GM19395 (cell line): Measurements from ENCODE around the gene NPDC1.
A peak's percentile ranks its signal among the peaks of the same experiment; 100 is the strongest.

ENCODE experiments used
- ATAC-seq: cut with Tn5 transposase; IDR thresholded peaks from one replicate; pipeline ENCODE4 v1.9.1; 2021; ENCODE audit warnings: mild to moderate bottlenecking, moderate library complexity; ENCODE audit not compliant: unreplicated experiment

The NPDC1 gene

DNA sequence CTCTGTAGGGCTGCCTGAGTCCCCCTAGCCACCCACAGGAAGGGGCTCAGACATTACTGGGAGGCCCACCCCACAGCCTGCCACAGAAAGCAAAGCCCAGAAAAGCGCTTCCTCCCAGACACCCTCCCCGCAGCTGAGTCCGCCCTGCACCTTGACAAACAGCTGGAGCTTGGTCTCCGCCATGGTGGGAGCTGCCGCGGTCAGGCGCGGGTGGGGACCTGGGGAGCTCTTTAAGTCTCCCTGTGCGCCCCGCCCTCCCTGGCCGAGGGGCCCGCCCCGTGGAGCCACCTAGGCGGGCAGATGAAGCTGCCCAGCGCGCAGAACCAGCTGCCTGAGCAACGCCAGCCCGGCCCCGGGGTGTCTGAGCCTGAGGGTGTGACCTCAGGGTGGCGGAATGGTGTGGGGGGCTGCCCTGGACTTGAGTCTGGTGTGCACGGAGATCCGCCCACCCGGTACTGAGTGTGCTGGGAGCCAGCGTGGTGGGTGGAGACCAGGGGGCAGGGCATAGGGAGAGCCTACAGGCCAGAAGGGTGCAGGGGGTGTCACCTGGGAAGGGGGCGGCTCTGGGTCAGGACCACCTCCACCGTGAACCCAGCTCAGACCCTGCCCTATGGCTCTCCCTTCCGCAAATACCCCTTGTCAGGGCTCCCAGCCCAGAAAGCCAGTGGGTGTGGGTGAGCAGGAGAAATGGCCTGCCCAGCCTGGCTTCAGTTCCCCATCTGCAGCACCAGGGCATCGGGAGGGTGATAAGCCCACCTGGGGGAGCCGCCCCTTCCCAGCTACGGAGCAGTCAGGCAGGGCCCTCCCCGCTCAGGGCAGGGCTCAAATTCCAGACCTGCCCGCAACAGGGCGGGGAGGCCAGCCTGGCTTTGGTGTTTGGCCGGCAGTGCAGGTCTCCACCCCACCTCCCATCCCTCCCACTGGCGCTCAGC lies 49.4 kb downstream of the NPDC1 start, which contains the start of gene CLIC3:
Gene CLIC3 (minus strand): TSS at position 208 of the 932 bp plus-strand sequence. CDS start 25 bp downstream, at position 183.
- ATAC-seq: no peak

DNA sequence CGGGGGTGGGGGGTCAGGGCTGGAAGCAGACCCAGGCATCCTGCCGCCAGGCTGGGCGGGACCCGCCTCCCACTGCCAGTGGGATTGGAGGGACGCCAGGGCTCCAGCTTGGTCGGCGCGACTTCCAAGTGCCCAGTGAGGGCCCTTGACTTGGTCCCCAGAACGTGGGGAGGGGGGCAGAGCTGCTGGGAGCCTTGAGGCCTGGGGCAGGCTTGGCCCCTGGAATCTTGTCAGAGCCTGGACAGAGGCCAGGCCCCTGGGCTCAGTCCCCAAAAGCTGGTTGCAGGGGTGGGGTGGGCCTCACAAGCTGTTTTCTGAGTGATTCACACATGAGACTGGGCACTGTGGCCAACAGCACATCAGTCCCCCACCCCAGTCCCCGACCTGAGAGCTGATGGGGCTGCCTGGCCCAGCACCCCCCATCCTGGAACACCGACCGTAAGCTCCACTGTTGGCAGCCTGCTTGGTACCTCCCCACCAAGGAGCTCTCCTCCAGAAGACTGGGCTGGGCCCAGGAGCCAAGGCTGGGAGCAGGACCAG lies 50.1 kb downstream of the NPDC1 start:
- no peak for ATAC-seq

DNA sequence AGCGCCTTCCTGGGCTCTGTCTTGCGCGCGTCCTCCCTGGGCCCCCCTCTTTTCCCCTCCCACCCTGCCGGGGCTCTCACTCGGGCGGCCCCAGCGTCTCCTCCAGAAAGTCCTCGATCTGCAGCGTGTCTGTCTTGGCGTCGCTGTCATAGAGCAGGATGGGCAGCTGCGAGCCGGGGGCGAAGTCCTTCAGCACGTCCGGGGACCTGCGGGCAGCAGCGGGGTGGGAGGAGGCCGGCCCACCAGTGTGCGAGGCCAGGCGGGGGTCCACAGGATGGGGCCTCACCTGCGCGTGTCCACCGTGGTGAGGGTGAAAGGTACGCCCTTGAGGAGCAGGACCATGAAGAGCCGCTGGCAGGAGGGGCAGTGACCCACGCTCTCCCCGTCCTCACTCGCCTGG lies 50.6 kb downstream of the NPDC1 start:
- no peak for ATAC-seq

DNA sequence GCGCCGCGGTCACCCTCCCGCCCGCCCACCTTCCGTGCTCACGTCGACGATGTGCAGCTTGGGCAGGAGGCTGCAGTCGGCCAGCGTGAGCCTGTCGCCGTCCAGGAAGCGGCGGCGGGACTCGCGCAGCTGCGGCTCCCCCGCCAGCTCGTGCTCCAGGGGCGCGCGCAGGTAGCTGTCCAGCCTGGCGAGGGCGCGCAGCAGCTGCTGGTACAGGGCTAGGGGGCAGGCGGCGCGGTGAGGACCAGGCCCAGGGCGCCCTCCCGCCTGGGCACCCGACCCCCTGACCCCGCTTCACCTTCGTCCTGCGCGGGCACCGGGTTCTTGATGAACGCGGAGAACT lies 51.1 kb downstream of the NPDC1 start:
- no peak for ATAC-seq

DNA sequence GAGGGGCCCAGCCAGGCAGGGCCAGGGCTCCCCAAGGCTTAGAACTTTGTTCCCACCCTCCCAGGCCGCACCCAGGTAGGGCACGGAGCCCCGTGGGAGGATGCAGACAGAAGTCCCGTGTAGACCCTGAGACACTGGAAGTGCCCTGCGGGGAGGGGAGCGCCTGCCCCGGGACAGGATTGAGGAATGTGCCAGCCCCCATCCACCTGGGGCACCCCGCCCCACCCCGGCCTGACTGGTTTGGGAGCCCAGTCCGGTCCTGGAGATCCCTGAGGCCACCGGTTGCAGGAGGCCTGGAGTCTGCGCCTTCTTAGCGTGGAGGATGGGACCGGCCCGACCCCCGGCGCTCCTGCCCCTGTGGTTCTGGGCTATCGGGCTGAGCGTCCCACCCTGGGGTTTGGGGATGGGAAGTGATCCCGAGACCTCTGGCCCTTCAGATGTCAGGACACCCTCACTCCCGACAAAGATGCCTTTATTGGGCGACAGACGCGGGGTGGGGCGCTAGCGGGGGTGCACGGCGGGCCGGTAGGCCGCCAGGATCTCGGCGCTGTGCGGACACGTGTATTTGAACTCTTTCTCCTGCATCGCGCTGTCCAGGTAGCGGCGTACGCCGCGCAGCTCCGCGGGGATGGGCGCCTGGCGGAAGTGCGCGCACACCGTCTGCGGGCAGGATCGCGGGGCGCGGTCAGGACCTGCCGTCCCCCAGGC lies 51.6 kb downstream of the NPDC1 start:
- no peak for ATAC-seq

DNA sequence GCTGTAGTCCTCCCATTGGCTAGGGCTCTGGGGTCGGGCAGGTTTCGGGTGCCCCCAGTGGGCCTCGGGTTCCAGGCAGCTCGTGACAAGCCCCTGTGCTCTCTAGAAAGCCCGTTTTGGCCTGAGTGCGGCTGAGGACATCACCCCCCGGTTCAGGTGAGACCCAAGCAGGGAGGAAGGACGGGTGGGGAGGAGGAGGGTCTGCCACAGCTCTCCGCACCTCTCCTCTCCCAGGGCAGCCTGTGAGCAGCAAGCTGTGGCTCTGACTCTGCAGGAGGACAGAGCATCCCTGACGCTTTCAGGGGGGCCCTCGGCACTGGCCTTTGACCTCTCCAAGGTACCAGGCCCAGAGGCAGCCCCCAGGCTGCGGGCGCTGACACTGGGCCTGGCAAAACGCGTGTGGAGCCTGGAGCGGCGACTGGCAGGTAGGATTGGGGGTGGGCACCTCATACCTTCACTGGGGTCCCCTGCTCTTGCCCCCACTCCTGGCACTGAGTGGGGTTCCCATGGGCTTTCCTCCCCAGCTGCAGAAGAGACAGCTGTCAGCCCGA lies 53.1 kb downstream of the NPDC1 start:
- peak; percentile 8 for ATAC-seq

DNA sequence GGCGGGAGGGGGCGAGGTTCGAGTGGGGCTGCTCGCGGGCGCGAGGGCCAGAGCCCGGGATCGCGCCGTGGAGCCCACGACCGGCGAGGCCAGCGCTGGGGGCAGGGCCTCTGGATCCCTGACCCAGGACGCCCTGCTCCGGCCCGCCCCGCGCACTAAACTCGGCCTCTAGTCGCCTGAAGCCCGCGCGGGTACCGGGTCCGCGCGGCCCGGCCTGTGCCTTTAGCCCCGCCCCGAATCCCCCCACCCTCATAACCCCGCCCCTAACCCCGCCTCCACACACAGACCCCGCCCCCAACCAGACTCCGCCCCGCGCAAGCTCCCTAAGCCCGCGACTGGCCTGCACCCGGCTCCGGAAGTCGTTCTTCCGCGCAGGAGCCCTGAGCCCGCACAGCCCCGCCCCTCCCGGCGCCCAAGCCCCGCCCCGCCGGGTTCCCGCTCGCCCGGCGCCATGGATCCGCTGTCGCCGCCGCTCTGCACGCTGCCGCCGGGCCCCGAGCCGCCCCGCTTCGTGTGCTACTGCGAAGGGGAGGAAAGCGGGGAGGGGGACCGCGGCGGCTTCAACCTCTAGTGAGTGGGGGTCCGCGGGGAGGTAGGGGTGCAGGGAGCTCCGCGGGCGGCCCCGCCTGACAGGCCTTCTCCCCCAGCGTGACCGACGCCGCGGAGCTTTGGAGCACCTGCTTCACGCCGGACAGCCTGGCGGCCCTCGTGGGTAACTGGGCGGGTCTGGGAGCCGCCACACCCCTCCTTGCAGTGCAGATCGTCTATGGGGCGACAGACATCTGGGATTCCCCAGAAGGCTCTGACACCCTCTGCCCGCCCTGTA lies 53.8 kb downstream of the NPDC1 start, which contains the start of gene PAXX:
Gene PAXX (plus strand): TSS at position 430 of the 826 bp plus-strand sequence. CDS start 22 bp downstream, at position 452.
- ATAC-seq: peak; percentile 75

DNA sequence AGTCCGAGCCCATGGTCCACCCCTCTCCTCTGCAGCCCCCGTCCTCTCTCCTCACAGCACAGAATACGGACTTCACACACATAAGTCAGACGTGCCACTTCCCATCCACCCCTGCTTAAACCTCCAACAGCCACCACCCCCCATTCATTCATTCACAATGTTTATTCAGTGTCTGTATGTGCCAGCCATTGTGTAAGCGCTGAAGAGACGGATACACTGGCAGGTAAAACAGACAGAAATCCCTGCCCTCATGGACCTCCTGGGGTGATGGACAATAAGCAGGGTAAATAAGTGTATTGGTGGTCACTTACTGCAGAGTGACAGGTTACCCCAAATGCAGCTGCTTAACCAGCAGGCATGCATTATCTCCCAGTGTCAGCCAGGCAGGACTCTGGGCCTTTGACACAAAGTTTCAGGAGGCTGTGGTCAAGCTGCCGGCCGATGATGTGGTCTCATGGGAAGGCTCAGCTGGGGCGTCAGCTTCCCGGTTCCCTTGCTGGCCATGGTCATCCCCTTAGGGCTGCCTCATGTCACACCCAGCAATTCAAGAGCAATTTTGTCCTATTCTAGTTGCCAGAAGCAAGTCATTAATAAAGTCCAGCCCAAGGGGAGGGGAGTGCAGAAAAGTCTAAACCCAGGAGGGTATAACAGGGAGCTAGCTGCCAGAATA lies 55.6 kb downstream of the NPDC1 start:
- ATAC-seq: no peak
